HUDEP-2 (cell line): ENCODE results near the gene SPINDOC.
"Not testable (repeated sequence)": the region's sequence is repeated elsewhere in the genome, so short reads cannot be mapped to it uniquely, and the experiment has no call there.

Experiments
- DNase-seq, 76 experiments: peaks; one replicate each; lab custom pipeline; 2025; ENCODE audit not compliant: unreplicated experiment in 76 of 76; lab: John Stamatoyannopoulos, UW

Gene SPINDOC

DNA sequence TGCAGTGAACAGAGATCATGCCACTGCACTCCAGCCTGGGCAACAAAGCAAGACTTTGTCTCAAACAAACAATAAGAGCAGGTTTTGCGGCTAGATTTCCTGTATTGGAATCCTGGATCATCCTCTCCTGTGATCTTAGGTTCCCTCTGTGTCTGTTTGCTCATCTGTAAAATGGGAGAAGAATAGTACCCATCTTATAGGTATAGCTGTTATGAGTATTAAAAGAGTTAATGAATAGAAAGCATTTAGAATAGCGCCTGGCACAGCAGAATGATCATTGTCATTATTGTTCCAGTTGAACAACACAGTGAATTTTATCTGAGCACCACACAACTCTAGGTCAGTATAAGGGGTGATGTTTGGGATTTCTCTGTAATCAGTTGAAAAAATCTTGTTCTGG lies 36.4 kb downstream of the SPINDOC start:
- no peak for DNase-seq

DNA sequence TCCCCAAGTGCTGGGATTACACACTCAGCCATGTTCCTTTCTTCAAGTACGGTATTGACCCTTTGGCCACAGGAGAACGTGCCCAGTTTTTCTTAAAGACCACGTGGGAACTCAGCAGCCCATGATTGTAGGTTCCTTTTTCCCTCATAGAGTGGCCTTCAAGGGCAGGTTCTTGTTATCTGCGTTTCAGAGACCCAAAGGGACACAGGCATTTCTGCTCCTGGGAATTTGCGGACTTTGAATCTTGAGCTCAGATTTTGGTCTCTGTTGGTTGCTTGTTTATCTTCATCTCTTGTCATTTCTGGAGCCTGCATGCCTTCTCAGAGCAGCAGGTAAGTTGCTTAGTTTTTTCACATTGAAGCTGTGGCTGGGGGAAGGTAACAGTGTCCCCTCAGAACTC lies 37.7 kb downstream of the SPINDOC start:
- DNase-seq: no peak

DNA sequence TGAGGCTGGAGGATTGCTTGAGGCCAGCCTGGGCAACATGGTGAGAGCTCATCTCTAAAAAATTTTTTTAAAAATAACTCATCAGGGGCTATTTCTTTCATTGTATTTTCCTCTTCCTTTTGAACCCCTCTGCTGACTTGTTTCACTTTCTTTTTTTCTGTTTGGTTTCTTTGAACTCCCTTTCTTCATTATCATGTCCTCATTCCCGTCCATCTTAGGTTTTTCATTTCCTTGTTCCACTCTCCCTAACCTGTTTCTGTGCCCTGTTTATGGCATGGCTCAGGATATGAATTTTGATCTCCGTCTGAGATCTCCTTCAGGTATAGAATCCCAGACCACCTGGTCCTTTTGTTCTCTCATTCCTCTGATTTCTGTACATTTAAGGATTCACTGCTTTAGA lies 38.1 kb downstream of the SPINDOC start:
- no peak for DNase-seq

DNA sequence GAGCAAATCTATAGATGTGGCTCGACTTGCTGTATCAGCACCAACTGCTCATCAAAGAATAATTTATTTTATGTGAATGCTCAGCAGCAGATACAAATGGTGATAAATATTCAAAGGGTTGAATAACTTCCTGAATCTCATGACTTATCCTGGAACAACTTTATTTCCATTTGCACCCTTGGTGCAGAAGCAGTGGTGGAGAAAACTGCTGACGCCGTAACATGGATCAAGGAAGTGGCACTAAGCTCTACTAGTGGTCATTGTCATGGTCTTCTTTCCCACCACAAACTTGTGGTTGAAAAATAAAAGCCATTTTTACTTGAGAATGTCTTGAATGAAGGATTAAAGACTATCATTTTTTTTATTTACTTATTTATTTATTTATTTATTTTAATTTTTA lies 40.2 kb downstream of the SPINDOC start:
- DNase-seq: no peak

DNA sequence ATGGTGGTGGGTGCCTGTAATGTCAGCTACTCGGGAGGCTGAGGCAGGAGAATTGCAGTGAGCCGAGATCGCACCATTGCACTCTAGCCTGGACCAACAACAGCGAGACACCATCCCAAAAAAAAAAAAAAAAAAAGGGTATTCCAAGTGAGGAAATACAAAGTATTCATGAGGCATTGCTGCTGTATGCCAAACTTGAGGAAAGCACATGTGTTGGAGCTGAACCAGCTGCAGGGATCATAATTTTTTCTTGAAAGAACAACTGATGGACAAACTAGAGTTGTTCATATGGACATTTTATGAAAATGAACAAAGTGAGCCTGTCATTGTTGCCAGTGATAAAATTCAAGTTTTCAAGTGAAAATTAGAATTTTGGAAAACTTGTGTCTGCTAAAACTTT lies 41.4 kb downstream of the SPINDOC start:
- DNase-seq: no peak

DNA sequence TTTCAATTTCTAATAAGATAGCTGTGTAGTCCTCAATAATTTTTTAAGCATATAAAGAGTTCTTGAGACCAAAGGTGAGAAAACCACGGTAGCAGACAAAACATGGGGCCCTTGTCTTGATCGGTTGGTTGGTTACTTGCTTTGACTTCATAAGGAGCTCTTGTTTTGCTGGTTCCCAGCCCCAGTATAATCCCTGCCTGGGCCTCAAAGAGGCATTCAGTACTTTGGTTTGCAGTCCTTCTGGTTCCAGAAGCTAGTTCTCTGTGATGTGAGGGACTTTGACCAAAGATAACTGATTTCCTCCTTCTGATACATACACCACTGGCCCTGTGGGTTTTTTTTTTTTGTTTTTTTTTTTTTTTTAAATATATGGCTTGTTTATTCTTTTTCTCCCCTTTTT lies 42.7 kb downstream of the SPINDOC start:
- no peak for DNase-seq

DNA sequence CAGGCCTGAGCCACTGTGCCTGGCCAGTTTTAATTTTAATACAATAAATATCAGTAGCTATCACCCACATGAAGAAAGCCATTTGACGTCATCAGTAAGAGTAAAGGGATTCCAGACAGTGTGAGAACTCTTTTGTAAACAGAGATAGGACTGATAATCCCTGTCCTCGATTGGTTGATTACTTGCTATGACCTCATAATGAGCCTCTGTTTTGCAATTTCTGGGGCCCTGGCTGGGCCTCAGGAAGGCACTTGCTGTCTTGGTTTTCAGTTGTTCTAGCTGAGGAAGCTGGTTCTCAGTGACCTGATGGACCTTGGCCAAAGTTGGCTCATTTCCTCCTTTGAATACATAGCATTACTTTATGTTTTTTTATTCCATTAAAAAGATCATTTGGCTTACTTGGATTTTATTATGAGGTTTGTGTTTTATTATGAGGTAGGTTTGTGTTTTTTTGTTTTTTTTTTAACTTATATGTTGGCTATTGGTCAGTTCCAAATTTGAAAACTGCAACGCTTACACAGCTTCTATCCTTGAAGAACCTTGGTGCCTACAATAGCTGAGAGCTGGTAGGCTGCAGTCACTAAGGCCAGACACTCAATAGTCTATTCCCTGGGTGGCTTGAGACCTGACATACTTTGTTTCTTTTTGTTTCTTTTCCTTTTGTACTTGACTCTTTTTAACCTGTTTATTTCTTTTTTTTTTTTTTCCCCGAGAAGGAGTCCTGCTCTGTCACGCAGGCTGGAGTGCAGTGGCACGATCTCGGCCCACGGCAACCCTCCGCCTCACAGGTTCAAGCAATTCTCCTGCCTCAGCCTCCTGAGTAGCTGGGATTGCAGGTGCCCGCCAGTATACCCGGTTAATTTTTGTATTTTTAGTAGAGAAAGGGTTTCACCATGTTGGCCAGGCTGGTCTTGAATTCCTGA lies 45.6 kb downstream of the SPINDOC start:
- DNase-seq: no peak

DNA sequence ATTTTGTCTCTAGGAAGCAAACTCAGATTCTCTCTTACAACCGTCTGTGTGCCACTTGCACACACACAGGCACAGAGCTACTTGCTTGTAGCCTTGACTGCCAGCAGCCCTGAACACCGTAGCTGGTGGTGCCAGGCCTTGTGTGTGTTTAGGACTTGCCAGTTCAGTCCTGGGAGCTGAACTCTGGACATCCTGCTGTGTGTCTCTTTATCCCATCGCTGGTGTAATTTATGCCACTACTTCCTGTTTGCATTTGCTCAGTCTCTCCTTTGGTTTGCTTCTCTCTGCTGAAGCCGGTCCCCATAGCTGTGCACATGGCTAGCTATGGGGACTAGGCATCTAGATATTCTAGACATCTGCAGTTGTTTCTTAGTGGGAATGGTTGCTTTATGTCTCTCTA lies 49.7 kb downstream of the SPINDOC start:
- no peak for DNase-seq

DNA sequence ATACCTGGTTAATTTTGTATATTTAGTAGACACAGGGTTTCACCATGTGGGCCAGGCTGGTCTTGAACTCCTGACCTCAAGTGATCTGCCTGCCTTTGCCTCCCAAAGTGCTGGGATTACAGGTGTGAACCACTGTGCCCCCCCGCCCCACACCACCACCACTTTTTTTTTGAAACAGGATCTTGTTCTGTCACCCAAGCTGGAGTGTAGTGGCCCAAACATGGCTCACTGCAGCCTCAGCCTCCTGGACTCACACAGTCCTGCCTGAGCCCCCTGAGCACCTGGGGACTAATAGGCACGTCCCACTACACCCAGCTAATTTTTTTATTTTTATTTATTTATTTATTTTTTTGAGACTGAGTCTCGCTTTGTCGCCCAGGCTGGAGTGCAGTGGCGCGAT lies 50.4 kb downstream of the SPINDOC start:
- not testable (repeated sequence) for DNase-seq

DNA sequence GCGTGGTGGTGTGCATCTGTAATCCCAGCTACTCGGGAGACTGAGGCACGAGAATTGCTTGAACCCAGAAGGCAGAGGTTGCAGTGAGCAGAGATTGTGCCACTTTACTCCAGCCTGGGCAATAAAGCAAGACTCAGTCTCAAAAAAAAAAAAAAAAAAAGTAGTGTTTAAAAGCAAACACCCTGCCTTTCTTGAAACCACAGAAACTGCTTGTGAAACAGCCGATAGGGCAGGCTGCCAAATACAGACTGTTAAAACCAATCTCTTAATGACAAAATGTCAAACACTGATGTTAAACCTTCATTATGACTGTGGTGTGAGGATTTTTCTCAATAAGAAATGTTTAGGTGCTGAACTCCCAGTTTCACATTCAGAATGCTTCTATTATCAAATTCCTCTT lies 53.0 kb downstream of the SPINDOC start:
- peak in 38 of 76 experiments; percentile 4 to 66 (median 38) for DNase-seq

DNA sequence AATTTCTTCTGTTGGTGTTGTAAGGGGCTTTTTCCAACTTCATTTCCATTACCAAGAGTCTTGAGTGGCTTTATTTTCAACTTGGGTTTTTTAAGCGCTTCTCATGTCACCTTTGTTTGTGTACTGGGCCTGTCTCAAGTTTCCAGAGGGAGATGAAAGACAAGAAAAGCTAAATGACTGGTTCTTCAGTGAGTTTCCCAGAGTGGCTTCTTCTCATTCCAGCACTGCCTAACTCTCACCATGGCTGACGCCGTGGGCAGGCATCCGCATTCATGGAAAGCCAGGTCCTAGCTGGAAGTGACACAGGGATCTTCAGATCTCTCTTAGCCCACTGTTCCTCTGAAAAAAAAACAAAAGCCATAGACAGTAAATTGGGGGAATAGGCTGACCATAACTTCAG lies 54.3 kb downstream of the SPINDOC start:
- no peak for DNase-seq

DNA sequence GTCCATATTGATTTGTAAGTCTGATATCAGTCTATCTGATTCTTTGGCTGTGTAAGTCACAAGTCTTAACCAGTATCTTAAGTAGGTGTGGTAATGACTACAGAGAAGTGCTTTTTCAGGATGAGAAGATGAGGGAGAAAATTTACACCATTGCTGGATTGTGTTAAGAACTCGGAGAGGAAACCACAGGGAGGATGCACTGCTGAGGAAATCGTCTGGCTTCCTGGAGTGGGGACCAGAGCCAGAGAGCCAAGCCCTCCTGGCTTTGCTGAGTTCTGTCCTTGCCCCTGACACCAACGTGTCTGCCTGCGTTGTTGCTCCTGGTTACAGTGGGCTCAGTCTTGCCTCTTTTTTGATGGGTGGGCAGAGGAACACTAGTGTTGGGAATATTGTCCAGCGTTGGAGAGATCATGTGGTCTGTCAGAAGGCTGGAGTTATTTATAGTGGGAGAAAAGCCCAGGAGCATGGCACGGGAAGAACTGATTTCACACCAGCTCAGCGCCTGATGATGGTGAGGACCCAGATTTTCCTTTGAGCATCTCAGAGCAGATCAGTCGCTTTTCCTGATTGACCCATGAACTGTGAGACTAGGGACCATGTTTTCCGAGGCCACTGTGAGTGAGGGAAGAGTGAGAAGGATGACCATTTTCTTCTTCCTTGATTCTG lies 55.3 kb downstream of the SPINDOC start:
- no peak for DNase-seq

DNA sequence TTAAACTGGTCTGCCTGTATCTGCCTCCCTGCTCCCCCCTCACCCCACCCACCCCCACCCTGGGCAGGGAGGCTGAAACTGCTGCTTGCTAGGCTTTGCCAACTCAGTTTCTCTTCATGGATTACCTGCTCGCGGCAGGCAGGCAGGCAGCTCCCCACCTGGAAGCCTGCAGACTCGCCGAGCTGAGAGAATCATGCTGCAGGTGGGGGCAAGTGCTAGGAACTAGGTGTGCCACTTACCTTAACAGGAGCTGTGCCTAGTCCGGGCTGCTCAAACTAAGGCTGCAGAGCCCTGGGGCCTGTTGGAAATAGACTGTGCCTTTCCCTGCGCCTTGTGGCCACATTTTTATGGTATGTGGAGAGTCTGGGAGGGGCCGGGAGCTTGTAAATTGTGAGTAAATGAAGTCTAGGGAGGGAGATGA lies 55.9 kb downstream of the SPINDOC start:
- DNase-seq: no peak

DNA sequence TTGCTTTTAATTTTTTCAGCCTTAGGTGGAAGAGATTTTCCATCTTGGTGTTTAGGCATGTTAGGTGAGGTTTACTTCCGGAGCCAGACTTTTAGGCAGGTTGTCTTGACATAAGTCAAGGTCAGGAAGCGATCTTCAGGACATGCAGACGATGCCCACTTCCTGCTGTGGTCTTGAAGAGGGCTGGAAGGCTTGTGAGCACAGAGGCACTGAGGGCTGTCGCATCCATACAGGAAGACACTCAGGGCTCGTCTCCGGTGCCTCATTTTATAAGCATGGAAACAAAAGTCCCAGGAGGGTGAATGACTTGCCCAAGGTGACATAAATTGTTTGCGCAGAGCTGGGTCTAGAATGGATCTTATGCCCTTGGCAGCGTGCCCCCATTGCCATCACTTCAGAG lies 56.4 kb downstream of the SPINDOC start:
- DNase-seq: no peak

DNA sequence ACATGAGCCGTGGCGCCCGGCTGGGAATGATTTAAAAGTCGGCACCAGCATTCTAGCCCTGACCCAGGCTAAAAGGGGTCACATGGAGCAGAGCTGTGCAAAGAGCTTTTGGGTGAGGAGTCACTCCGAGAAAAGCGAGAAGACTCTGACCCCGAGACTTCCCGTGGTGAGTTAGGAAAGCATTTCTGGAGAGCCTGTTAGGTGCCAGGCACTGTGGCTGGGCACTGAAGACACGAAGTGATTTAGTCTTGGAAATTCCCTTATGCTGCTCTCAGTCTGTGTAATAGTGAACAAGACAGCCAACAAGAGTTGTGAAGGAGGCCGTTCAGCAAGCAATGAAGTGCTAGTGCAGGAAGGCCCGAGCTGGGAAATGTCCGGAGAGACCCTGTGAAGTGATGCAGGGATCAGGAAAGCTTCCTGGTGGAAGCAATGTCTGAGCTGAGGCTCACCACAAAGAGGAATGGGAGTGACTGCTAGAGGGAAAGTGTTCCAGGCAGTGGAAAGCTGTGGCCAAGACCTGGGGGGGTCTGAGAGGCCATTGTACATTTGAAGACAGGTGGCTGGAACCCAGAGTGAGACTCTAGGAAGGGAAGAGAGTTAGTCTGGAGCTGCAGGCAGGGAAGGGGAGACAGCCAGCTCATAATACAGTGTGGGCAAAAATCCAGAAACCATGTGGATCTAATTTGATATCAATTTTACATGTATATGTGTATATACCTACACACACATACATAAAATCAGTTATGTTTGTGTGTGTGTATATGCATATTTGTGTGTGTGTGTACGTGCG lies 57.3 kb downstream of the SPINDOC start:
- DNase-seq: no peak

DNA sequence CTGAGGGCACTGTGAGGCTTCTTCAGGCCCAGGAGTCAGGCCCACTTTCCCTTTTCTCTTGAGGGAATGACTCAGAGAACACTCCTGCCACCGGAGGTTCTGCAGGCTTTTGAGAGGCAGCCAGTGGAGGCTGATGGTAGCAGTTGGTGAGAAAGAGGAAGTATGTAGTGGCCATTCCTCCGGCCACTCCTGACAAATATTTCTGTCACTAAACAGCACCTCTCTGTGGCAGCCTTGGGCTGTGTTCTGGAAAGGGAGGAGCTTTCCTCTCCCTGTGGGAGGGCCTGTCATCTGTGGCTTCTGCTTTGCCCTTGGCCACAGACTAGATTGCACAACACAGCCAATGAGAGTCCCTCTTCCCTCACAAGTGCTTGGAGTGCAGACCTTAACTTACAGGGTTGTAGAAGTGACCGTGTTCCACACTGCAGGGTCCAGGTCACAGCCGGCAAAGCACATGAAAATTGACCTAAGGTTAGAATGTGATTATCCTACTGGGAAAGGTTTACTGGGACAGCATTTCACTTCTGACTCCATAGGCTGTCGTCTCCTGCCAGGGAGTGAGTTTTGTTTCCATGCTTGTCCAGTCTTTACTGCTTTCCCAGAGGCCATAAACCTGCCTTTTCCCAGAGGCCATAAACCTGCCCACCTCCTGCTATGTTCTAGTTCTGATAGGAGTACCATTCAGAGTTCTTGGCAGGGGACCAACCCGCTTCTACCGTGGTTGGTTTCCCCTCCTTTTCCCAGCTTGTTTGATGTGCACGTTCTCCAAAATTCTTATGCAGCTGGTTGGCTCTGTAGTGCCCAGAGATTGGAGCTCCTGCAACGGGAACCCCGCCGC lies 58.9 kb downstream of the SPINDOC start:
- peak in 73 of 76 experiments; percentile 41 to 94 (median 78) for DNase-seq

DNA sequence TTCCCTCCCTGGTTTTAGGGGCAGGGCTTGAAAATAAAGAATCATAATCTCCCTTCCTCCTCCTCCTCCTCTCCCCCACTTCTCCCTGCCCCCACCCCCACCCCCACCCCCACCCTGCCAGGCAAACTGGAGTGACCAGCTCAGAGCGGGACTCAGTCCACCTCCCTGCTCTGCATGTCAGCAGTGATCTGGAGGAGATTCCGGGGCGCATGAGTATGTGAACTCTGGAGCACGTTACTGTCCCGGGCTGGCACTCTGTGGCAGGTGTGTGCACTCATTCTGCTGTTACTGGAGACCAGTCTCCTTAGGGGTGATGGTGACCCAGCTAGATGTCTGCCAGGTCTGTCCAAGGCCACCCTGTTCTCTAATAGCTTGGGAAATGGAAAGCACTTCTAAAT lies 59.5 kb downstream of the SPINDOC start:
- DNase-seq: no peak

DNA sequence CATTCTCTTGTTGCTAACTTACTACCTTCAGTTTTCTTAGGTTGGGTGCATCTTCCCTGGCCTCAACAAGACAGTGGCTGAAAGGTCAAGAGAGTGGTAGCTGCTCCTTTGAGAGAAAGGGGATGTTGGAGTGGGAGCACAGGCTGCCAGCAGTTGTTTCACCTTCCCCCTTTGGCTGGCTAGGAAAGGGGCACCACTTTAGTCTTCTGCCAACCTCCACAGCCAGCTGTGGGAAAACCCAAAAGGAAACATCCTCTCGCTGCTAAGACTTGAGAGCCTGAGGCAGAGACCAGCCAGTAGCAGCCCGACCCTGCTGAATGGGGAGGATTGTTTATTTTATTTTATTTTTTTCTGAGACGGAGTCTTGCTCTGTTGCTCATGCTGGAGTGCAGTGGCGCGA lies 60.1 kb downstream of the SPINDOC start:
- DNase-seq: no peak

DNA sequence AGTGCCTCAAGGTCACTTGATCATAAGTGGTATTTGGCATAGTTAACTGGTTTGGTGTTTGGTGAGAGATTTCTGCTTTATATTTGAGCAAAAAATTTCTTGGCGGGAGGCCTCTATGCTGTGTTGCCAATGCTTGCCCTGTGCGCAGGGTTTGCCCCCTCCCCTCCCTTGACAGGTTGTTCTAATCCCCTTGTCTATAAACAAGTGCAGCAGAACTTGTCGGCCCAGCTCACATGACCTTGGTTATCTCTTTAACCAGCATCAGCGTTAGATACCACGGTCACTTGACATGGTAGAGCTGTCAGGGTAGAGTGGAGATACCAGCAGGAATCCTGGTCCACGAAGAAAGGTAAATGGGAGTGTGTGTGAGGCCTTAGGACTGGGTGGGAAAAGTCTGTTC lies 61.3 kb downstream of the SPINDOC start:
- DNase-seq: peak in 34 of 76 experiments; percentile 3 to 46 (median 24)

DNA sequence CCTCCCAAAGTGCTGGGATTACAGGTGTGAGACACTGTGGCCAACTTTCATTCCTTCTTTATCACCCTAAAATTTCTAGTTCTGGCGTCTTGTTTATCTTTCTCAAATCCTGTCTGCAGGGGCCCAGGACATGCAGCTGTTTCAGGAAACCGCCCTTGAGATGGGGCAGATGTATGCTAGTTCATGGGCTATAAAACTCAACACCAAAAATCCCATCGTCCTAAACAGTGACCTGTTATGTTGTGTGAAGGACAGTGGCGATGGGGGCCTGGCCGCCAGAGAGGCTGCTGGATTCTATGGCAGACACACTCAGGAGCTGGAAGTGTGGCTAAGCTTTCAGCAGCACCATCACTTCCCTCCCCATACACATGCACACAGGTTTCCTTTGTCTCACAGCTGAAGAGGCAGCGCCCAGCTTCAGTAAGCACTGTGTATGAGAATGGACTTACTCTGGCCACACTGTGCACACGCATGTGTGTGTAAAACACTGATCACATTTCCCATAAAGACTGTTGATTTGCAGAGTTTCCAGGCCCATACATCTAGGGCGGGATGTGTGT lies 62.3 kb downstream of the SPINDOC start:
- no peak for DNase-seq
